GM19395 (cell line): Measurements from ENCODE around the gene DHPS.
A peak's percentile ranks its signal among the peaks of the same experiment; 100 is the strongest.
"Not testable (repeated sequence)": the region's sequence is repeated elsewhere in the genome, so short reads cannot be mapped to it uniquely, and the experiment has no call there.

Source experiments
- ATAC-seq: cut with Tn5 transposase; IDR thresholded peaks from one replicate; pipeline ENCODE4 v1.9.1; 2021; ENCODE audit warnings: mild to moderate bottlenecking, moderate library complexity; ENCODE audit not compliant: unreplicated experiment

DHPS gene

DNA sequence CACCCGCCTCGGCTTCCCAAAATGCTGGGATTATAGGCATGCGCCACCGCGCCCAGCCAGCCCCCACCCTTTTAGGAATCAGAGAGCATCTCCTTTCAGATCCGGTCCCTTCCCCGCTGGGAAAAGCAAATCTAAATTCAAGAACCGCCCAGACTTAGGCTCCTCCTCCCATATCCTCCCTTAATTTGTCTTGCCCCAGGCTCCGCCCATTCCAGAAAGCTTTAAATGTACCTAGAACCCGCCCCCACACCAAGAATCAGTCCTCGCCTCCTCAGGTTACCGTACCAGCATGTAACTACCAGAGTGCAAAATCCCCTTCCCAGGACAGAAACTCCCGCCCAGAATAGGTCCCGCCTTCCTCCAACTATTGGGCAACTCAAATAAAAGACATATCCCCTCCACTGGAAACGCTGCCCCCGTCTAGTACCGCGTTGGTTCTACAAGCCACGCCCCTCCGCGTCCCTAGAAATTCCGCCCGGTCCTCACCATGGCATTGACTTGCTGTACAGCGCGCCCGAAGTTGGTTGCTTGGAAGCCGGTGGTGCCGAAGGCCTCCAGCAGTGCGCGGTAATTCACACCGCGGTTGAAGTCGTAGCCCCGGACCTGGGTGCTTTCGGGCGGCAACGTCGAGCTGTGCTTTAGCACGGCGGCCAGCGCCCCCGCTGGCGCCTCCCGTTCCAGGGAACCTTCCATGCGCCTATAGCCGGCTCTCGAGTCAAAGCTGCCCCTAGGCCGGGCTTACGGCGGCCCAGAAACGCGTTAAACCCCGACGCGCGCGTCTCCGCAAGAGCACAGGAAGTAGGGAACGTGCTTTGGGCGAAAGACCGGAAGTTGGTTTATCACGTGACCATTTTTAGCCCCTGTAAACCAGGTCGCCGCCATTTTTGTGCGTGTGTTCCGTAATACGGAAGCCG lies at the start of gene DHPS:
Gene DHPS, minus strand, starts transcription at position 807 of the 914 bp plus-strand sequence. Its CDS starts 114 bp downstream, at position 693.
- peak; percentile 75 for ATAC-seq

GRCh38 chr19:12731337-12731736 lies 49.7 kb upstream of the DHPS start:
- no peak for ATAC-seq

GRCh38 chr19:12730064-12730463 lies 48.4 kb upstream of the DHPS start:
- no peak for ATAC-seq

DNA sequence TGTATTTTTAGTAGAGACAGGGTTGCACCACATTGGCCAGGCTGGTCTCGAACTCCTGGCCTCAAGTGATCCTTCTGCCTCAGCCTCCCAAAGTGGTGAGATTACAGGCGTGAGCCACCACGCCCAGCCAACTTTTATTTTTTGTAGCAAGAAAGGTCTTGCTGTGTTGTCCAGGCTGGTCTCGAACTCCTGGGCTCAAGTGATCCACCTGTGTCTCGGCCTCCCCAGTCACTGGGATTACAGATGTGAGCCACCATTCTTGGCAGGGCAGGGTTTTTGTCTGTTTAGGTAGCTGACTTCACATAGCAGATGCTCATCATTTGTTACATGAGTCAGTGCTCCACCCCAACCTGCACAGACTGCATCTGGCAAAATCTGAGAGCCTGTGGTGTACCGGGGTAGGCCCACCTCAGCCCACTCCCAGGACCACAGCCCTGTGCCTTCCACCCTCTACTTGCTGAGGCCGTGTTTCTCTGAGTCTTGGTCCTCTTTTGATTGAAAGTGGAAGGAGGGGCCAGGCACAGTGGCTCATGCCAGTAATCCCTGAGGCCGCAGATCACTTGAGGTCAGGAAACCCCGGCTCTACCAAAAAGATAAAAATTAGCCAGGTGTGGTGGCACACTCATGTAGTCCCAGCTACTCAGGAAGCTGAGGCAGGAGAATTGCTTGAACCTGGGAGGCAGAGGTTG lies 46.2 kb upstream of the DHPS start:
- no peak for ATAC-seq

DNA sequence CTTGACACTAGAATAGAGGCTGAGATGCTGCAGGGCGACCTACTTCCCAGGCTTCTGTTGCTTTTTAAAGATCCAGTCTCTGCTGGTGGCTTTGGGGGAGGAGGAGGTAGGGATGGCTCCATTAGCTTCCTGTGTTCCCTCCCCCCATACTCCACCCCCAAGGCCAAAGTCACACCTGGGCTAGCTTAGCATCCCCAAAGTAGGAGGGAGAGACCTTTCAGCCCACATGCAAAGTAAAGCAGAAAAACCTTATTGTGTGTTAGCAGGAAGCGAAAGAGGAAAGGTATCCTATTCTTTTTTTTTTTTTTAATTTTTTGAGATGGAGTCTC lies 45.3 kb upstream of the DHPS start:
- no peak for ATAC-seq

GRCh38 chr19:12725612-12726011 lies 43.9 kb upstream of the DHPS start:
- not testable (repeated sequence) for ATAC-seq

GRCh38 chr19:12723641-12724426 lies 42.2 kb upstream of the DHPS start, which contains the start of gene TNPO2:
Gene TNPO2, minus strand, starts transcription at chr19:12723932. Its CDS starts 2,955 bp downstream, at chr19:12720977.
- ATAC-seq: no peak

GRCh38 chr19:12723381-12723640 lies 41.6 kb upstream of the DHPS start:
- ATAC-seq: no peak

GRCh38 chr19:12722566-12723380 lies 41.1 kb upstream of the DHPS start:
- ATAC-seq: peak; percentile 80

DNA sequence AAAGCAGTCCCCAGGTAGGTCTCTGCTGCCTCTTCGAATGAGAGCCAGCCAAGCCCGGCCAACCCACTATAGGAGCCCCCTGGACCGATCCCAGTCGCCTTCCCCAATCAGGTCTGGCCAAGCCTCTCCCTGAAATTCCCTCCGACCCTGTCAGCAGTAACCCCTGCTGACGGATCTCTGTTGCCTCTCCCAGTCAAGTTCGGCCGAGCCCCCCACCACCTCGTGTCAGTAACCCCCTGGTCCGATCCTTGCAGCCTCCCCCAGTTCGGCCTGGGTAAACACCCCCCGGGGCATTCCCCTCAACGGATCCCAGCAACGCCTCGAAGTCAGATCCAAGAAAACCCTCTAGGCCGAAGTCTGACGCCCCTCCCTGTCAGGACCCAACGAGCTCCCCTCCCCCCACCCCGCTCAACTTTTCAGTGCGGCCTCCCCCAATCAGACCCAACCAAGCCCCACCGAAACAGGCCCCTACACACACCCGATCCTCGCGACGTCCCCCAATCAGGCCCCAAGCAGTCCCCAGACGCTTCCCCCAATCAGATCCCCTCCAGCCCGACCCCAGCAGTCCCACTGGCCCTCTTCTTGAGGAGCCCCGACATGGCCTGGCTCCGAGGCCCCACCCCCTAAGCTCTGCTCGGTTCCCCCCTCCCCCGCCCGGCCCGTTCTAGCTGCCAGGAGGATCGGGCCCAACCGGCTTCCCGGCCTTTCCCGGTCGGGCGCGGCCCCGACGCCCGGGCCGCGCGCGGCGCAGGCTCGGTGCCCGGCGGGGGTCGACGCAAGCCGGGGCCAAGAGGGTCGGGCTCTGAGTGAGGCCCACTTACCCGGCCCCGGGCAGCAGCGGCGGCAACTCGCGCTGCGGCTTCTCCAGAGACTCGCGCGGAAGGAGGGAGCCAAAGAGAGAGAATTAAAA lies 40.2 kb upstream of the DHPS start:
- peak; percentile 16 for ATAC-seq

DNA sequence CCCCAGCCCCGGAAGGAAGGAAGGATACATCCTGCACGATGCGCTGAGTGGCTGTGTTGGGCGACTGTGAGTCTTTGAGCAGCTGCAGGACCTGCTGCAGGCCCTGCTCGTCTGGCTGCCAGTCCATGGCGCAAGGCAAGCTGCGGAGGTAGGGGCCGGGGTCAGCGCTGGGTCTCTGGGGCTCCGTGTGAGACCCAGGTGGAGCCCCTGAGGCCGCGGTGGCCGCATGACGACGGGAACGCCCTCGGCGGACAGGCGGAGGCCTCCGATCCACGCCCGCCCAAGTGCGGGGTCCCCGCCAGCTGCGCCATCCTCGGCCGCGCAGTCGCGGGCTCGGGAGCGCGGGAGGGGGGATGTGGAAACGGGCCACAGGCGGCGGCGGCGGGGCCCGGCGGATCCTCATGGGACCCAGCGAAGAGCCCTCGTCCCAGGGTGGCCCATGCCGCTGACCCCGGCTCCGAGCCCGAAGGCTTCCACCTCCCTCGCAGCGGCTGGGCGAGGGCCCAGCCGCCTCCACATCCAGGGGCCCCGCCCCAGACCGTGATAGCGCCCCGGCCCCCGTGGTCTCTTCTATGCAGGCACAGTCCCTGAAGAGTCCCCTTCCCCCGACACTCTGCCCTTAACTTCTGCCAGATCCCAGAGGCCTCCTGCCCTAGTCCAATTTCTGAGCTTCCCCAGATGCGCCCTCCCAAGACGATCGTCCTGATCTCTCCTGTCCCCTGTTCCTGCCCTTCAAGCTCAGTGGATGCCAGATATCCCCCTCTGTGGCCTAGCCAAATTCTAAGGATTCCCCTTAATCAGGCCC lies 39.4 kb upstream of the DHPS start:
- no peak for ATAC-seq

GRCh38 chr19:12720296-12720695 lies 38.6 kb upstream of the DHPS start:
- ATAC-seq: no peak

DNA sequence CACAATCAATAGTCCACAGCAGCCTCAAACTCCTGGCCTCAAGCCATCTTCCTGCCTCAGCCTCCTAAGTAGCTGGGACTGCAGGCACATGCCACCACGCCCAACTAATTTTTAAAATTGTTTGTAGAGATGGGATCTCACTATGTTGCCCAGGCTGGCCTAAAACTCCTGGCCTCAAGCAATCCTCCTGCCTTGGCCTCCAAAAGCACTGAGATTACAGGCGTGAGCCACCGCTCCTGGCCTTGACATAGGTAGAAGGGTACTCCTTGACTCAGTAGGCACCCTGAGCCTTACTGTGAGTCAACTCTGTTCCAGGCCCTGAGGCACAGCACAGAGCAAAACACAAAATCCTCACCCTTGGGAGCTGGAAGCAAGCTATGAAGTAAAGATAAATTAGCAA lies 34.2 kb upstream of the DHPS start:
- ATAC-seq: no peak

DNA sequence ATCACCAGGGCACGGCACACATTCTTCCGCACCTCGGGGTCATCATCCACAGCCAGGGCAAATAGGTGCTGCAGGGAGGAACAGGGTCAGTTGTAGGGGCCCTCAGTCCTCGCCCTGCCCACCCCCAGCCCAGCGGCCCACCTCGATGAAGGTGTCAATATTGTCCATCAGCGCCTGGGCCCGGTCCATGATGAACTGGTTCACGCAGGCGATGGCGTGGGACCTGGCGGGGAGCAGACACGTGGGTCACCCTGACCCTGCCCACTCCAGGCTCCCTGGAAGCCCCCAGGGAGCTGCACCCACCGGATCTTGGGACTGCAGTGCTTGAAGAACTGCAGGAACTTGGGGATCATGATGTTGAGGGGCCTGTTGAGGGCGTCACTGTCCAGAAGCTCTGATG lies 33.4 kb upstream of the DHPS start:
- no peak for ATAC-seq

GRCh38 chr19:12713304-12713703 lies 31.6 kb upstream of the DHPS start:
- ATAC-seq: not testable (repeated sequence)

- ATAC-seq: not testable (repeated sequence)
These were observed 30.4 kb upstream of the DHPS start for GRCh38 chr19:12712077-12712476.

DNA sequence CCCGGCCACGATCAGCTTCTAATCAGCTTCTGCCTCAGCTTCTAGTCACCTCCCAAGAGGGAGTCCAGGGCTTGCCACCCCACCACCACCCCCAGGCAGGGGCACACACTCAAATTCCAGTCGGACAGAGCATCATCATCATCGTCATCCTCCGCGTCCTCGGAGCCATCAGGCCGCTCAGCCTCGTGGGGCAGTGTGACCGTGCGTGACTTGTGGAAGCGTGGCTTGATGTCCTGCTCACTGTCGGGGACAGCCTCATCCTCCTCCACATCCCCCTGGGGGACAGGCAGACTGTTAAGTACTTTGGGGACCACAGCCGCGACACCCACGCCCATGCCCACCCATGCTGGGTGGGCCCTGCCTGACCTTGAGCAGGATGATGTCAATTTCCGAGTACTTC lies 29.5 kb upstream of the DHPS start:
- no peak for ATAC-seq

GRCh38 chr19:12708641-12709040 lies 27.0 kb upstream of the DHPS start:
- no peak for ATAC-seq

DNA sequence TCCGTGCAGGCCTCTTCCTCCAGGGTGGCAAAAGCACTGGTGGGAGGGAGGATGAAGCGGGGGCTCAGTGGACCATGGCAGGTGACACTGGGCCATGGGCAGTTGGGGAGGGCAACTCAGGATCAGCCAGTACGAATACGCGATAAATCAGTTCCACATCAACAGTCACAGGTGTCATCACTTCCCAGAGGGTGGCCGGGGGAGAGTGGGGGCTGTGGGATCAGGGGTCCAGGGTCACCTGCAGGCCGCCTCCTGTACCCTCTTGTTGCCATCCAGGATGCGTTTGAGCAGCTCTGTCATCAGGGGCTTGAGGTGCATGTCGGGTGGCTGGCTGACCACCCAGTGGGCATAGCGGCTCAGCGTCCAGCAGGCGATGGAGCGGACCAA lies 24.6 kb upstream of the DHPS start:
- no peak for ATAC-seq
